Sigmoid colon (tissue), 4 donors: Measurements from ENCODE around the gene GRAMD4.

Experiments
- EP300 ChIP-seq, 4 donors: sonication (generic); formaldehyde crosslinking; IDR thresholded peaks; one replicate each; pipeline ENCODE4 v1.6.1; 2017; ENCODE audit warnings: antibody characterized with exemption in 4 of 4
- POLR2AphosphoS5 ChIP-seq, 4 donors: sonication (generic); formaldehyde crosslinking; IDR thresholded peaks; one replicate each; pipeline ENCODE4 v1.6.1; 2017; ENCODE audit warnings: antibody characterized with exemption in 4 of 4
- TF ChIP-seq, protein P1 (sequence below), 4 experiments: fragments of 450-650 bp in 3 of 4; fragments of 200-600 bp in 1 of 4; IDR thresholded peaks; one replicate each; pipeline ENCODE4 v1.5.1; 2016 to 2019; ENCODE audit warnings: antibody characterized with exemption in 4 of 4, mild to moderate bottlenecking in 3 of 4, moderate library complexity in 2 of 4

DNA sequence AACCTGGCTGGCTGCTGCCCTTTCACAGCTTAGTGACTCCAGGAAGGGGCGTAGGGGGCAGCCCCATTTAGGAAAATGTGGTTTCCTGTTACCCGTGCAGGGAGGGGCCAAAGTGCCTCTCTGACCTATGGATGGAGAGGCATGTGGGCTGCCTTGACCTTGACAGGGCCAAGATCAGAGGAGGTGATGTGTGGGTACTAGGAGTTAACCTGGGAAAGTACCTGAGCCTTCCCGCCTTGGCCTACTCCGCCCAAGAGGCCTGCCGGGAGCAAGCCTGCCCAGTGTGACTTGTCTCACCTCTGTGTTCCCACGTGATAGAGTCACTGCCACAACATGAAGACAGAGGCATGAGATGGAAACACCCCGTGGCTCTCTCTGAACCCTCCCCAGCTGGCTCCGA is 33.4 kb downstream of the GRAMD4 start:
- TF ChIP-seq, protein P1, sequence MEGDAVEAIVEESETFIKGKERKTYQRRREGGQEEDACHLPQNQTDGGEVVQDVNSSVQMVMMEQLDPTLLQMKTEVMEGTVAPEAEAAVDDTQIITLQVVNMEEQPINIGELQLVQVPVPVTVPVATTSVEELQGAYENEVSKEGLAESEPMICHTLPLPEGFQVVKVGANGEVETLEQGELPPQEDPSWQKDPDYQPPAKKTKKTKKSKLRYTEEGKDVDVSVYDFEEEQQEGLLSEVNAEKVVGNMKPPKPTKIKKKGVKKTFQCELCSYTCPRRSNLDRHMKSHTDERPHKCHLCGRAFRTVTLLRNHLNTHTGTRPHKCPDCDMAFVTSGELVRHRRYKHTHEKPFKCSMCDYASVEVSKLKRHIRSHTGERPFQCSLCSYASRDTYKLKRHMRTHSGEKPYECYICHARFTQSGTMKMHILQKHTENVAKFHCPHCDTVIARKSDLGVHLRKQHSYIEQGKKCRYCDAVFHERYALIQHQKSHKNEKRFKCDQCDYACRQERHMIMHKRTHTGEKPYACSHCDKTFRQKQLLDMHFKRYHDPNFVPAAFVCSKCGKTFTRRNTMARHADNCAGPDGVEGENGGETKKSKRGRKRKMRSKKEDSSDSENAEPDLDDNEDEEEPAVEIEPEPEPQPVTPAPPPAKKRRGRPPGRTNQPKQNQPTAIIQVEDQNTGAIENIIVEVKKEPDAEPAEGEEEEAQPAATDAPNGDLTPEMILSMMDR (IDR thresholded peaks at IDR 0.05): no peak
- TF ChIP-seq POLR2AphosphoS5 (IDR thresholded peaks at IDR 0.05): no peak
- TF ChIP-seq EP300 (IDR thresholded peaks at IDR 0.05): no peak
